NCI-H82 treated with DMSO at 0.1 percent for 48 hours (cell line): Measurements from ENCODE around the gene BCL2L1.
"Not testable (repeated sequence)": the region's sequence is repeated elsewhere in the genome, so short reads cannot be mapped to it uniquely, and the experiment has no call there.

Experiments
- DNase-seq: peaks from one replicate; lab custom pipeline; 2025; ENCODE audit not compliant: unreplicated experiment; lab: John Stamatoyannopoulos, UW

BCL2L1 gene

GRCh38 chr20:31677553-31678260 lies 45.0 kb downstream of the BCL2L1 start:
- DNase-seq: no peak

- DNase-seq: no peak
These were observed 46.1 kb downstream of the BCL2L1 start for GRCh38 chr20:31676609-31676989.

GRCh38 chr20:31675828-31676608 lies 46.6 kb downstream of the BCL2L1 start:
- DNase-seq: peak; percentile 69

GRCh38 chr20:31674895-31675827 lies 47.5 kb downstream of the BCL2L1 start:
- DNase-seq: no peak

- no peak for DNase-seq
These were observed 48.7 kb downstream of the BCL2L1 start for GRCh38 chr20:31673943-31674463.

- no peak for DNase-seq
These were observed 49.2 kb downstream of the BCL2L1 start for GRCh38 chr20:31673435-31673834.

GRCh38 chr20:31671324-31671723 lies 51.3 kb downstream of the BCL2L1 start:
- DNase-seq: no peak

GRCh38 chr20:31670371-31671228 lies 52.1 kb downstream of the BCL2L1 start:
- DNase-seq: no peak

GRCh38 chr20:31669876-31670275 lies 52.8 kb downstream of the BCL2L1 start:
- DNase-seq: no peak

GRCh38 chr20:31668944-31669343 lies 53.7 kb downstream of the BCL2L1 start:
- not testable (repeated sequence) for DNase-seq

- no peak for DNase-seq
These were observed 55.1 kb downstream of the BCL2L1 start for GRCh38 chr20:31667315-31668285.

- DNase-seq: peak; percentile 50
These were observed 56.2 kb downstream of the BCL2L1 start for GRCh38 chr20:31666258-31667042.

GRCh38 chr20:31665753-31666152 lies 56.9 kb downstream of the BCL2L1 start:
- DNase-seq: no peak

GRCh38 chr20:31664696-31665354 lies 57.8 kb downstream of the BCL2L1 start:
- no peak for DNase-seq

- DNase-seq: no peak
These were observed 58.6 kb downstream of the BCL2L1 start for GRCh38 chr20:31663838-31664695.

GRCh38 chr20:31663524-31663837 lies 59.2 kb downstream of the BCL2L1 start:
- no peak for DNase-seq

GRCh38 chr20:31662372-31662854 lies 60.3 kb downstream of the BCL2L1 start:
- DNase-seq: no peak
